ENCODE results near the gene RBFOX1.
A peak's percentile ranks its signal among the peaks of the same experiment; 100 is the strongest.

The RBFOX1 gene

DNA sequence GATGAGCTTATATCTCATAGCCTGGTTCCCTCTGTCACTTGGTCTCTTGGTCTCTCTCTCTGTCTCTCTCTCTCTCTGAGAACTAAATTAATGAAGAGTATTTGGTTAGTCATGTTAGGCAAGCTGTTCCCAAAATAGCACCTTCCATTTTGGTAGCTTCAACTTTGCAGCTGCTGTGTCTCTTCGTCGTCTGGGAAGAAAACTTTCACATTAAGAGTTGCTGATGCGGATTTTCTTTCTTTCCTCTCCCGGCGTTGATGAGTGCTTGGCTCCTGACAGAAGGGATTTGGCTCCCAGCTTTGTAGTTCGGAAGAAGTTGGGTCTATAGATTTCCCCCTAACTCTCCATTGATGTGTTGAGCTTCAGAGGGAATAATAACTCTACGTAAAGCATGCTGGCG is at the start of gene RBFOX1:
Gene RBFOX1, plus strand, starts transcription at position 235 of the 400 bp plus-strand sequence.
- no peak for DNase-seq

DNA sequence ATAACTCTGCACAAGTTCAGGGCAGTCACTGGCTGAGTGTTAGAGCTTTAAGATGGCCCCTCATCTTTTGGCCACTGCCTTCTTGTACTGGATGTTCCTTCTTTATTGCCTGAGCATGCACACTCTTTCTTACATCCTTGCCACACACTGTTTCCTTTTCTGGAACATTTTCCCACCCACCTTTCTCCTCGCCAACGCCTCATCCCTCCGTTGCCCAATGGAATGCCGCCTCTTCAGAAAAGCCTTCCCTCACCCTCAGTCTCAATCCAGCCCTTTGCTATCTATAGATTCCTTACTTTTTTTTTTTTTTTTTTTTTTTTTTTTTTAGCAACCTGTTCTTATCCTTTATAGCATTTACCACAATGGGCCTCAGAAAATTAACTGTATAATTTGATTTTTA is 47.9 kb upstream of the RBFOX1 start:
- no peak for DNase-seq

DNA sequence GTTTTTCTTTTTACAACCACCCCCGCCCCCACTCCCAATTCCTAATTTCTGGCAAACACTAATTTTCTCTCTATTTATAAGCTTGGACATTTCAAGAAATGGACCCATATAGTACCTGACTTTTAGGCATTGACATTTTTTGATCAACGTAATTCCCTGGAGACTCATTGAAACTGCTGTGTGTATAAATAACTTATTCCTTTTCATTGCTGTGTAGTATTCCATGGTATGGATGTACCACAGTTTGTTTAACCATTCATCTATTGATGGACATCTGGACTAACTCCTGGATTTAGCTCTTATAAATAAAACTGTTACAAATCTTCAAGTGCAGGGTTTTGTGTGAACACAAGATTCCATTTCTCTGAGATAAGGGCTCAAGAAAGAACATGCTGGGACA is 47.1 kb upstream of the RBFOX1 start:
- no peak for DNase-seq

DNA sequence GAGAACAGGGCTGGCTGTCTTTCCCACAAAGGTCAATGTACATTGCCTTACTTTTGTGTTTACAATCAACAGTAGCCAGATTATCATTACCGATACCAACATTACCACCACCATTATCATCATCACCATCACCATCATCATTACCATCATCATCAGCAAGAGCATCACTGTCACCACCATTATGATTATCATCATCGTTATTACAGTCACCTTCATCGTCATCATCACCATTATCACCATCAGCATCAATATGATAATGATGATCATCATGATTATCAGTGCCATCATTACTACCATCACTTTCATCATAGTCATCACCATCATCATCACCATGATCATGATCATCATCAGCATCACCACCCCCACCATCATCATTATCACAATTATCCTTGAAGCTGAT is 43.3 kb upstream of the RBFOX1 start:
- DNase-seq, result no peak

DNA sequence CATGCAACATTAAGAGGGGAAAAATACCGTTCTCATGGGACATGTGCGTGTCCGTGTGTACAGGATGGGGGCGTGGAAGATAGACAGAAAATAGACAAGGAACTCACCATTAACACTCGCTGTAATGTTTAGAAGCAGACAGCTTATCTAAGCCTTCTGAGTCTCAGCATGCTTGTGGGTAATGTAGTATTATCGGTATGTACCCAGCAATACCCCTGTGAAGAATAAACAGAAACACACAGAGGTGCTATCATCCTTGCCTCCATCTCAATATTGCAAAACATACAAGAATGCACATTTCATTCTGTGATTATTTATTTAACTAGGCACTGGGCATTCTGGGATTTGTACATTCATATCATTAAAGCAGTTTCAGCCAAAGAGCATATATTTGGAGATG is 42.0 kb upstream of the RBFOX1 start:
- DNase-seq, result no peak

DNA sequence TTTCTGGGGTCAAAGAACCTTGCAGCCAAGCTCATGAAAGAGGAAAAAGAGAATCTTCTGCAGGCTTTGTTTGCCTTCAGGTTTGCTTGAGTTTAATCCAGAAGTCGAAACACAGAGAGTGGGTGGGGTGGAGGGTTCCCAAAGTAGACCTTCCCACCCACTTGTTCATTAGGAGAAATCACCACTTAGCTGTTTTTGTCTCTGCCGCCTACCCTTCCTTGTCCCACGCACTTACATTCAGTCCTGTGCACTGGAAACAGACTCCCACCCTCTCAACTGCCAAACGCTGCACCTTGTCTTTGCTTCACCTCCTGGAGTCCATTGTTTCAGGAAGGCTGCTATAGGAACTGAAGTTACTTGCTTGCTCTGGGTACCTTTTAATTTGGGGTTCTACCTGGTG is 38.6 kb upstream of the RBFOX1 start:
- DNase-seq, result no peak

DNA sequence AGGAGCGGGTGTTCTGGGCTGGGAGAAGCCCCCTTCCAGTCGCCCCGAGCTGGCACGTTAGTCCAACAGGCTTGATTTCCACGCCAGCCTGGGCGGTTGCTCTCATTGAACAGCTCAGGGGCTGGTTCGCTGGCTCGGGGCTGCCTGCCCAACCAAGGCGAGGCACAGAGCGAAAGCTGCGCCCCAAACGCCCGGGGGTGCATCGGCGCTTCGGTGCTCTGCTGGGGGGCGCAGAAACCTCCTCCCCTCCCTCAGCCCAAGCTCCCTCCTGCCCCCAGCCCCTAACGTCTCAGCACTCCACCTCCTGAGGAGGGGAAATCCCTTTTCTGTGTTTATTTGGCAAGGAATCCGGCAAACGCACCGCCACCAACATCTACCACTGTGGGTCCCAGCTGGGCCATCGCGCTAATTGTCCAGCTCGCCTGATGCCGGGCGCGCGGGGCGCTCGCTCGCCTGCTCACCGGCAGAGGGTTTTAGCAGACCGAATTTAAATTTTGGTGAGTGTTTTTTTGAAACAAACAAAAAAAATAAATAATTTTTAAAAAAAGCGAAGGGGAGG is 29.5 kb upstream of the RBFOX1 start:
- peak; percentile 69 for DNase-seq

DNA sequence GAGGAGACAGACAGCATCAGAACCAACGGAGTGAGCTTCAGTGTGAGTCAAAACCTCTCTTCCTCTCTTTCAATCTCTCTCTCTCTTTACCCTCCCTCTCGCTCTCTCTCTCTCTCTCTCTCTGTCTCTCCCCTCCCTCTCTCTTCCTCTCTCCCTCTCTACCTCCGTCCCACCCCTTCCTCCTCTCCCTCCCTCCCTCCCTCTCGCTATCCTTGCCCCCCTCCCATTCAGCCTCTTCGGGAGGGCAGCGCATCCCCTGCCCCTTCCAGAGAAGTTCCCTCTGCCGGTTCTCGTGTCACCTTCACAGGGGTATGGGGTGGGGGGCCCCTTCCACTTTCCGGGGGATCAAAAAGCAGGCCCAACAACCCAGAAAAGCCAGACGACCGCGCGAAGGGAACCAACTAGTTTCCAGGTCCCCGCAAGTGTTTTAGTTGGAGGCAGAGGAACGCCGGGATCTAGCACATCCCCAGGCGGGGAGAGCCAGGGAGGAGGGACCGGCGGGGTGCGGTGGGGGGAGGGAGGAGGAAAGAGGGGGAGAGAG is 28.9 kb upstream of the RBFOX1 start:
- peak; percentile 69 for DNase-seq

DNA sequence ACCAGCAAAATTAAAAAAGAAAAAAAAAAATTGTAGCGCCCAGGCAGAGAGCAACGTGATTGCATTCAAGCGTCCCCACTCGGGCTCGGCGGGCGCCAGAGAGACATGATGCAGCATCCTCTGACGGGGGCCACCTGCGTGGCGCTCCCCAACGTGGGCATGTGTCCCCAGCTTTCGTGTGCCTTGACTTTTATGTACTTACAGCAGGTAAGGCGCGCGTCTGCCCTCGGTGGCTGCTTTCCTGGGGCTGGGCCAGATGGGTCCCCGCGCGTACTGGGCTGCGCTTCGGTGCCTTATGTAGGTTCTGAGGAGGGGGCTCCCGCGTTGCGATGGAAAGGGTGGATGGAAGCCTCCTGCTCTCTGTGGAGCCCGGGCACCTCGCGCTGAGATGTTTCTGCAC is 28.4 kb upstream of the RBFOX1 start:
- peak; percentile 27 for DNase-seq

DNA sequence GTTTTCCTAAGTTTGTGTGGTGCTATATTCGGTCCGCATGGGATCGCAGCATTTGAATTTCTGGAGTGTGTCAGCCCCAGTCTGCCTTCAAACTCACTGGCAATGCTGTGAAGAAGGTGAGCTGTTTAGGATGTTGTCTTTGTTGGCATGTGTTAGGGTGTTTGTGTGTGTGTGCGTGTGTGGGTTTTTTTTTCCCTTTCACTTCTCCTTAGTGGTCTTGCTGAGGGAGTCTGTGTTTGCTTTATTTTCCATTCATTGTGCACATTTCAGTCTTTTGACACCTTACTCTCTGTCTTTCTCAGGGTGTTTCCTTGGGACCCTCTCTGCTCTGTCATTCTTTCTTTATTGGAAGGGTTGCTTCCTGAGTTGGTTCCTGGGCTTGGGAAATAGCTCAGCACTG is 27.7 kb upstream of the RBFOX1 start:
- peak; percentile 1 for DNase-seq

DNA sequence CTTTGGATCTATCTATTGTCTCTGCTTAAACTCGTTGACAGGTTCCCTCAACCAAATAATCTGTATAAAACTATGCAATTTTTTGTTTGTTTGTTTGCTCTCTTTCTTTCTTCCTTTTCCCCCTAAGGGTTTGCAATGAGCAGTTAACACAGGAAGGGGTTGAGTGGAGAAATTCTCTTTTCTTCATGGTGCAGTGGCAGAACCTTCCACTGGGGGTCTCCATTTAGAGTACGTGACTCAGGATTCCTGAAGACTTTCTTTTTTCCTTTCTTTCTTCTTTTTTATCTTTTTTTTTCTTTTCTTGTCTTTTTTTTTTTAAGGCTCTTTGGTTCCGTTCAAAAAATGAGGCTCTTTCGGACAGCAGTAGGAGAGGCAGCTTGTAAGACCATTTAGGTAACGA is 19.5 kb upstream of the RBFOX1 start:
- DNase-seq, result peak; percentile 19

DNA sequence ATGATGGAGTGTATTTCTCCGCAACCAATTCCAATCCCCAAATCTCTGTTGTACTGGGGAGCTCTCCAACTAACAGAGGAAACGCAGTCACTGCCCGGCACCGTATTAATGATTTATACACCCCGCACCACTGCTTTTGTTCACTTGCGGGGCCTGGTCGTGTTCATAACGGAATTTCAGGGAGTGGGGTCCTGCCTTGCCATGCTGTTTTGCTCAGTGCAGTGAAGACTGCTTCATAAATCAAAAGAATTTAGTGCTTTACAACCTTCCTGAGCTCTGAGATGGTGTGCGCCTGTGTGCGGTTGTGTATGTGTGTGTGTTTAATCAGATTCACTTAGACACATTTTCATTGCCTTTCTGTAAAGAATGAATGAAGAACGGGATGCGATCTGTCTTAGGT is 18.5 kb upstream of the RBFOX1 start:
- no peak for DNase-seq

DNA sequence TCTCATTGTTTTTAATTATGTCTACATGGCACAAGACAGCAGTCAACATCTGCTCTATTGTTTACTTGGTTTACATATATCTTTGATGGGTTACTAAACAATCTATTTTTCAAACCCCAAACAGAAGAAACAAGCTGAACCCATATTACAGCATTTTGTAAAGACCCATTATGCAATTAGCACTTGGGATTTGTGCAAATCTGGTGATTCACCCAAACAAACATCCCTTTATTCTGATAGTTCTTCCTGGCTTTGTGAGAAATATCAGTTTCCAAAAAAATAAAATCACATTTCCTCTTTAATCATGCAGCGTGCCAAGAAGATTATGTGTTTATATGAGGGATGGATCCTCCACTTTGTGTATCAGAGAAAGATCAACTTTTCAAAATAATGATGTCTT is 16.8 kb upstream of the RBFOX1 start:
- peak; percentile 85 for DNase-seq

DNA sequence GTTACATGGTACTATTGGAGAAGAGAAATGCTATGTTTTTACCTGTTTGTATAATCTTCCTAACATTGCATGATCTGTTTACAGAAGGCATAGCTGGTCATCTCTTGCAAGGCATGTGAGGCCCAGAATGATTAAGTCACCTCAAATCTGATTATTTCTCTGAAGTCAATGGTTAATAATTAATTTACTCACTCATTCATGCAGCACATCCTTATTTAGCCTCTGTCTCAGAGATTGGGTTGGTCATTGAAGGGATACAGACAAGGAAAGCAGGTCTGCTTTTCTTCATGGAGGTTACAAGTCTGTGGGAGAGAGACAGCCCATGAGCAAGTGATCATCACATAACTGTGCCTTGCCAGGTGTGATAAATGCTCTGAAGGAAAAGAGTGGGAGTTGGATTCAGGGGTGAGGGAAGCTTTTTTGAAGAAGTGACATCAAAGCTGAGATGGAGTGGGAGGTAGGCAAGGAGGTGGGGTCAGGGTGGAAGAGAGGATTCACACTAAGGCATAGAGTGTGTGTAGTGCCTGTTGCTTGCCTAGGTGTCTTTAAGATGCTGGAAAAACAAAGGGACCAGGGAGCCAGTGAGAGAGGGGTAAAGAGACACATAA is 16.3 kb upstream of the RBFOX1 start:
- DNase-seq, result no peak

DNA sequence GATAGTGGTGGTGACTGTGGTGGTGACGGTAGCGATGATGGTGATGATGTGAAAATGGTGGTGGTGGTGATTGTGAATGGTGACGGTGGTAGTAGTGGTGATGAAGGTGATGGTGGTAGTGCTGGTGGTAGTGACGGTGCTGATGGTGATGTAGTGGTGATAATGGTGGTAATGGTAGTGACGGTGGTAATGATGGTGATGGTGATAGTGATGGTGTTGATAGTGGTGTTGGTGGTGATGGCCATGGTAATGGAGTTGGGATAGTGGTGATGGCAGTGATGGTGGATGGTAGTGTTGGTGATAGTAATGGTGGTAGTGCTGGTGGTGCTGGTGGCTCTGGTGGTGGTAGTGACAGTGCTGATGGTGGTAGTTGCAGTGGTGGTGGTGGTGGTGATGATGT is 14.7 kb upstream of the RBFOX1 start:
- DNase-seq, result no peak

DNA sequence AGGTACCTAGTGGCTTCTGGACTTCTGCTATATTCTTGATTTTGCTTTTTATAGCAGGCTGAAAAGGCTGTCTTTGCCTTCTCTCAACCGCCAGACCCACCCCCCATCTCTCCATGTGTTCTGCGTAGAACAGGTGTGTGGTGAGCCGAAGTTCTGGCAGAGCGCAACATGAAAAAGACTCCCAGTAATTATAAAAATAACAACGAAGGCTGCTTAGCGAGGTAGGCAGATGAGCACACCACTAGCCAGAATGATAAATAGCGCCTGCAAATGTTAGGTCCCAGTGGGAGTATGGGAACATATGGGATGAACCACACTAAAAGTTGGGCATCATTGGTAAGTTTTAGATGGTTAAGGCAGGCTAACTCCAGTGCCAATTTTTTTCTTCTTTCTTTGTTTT is 14.0 kb upstream of the RBFOX1 start:
- no peak for DNase-seq

DNA sequence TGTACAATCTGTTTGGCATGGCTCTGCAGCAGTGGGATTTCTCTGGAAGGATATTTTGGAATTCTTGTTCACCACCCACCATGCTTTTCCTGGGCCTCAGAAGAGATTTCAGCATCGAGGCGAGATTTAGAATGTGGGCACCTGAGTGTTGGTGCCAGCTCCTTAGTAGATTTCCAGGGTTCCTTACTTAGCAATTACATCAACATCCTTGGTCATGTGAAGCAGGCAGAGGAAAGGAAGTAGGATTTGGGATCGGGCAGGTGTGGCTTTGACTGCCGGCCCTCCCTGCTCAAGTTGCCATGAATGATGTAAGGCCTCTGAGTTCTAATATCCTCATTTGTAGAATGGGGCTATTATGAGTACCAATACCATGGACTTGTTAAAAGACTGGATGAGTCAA is 13.1 kb upstream of the RBFOX1 start:
- DNase-seq, result no peak

DNA sequence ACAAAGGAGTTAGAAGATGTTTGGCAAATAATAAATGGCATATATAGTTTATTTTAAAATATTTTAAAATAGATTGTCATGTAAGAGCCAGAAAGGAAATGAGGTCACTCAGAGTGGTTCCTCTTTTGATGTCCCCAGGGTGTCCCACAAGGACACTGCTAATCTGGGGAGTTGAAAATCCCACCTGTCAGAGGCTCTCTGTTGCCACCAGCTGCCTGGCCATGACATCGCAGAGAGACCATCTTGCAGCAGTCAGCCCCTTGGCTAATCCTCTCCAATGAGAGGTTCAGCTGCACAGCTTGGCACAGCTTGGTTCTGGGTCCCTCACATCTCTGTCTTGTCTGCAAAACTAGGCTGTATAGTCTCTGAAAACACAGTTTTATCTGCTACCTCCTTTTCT is 11.0 kb upstream of the RBFOX1 start:
- peak; percentile 44 for DNase-seq

DNA sequence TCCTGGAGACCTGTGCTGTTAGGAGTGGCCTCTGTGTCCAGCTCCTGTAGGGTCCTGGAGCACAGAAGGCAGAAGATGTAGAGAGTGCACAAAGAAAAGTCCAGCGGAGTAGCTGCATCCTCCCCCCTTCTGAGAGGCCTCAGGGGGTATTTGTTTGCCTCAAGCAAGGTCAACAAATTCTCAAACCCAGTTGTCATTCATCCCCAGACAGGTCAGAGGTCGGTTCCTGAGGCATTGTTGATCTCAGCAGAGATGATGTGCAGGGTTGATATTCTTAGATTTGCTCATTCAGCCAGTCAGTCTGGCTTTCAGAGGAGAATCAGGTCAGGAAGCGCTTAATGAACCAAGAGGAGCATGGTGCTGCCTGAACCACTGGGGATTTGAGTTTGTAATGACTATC is 8.3 kb upstream of the RBFOX1 start:
- no peak for DNase-seq

DNA sequence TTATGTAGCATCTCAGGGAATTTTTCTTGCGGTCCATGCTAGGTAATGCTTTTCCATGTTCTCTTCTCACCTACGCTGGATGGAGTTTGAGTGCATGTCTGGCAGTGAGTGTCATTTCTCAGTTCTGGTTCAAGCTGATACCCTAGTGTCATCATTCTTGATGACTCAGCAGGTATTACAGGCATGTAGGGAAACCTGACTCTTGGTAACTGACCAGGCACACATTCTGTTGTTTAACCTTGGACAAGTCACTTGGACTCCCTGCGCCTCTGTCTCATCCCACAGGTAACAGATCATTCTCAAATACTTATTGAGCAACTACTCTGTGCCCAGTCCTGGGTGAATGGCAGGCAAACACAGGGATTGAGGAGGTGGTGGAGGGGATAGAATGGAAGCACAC is 6.8 kb upstream of the RBFOX1 start:
- no peak for DNase-seq

DNA sequence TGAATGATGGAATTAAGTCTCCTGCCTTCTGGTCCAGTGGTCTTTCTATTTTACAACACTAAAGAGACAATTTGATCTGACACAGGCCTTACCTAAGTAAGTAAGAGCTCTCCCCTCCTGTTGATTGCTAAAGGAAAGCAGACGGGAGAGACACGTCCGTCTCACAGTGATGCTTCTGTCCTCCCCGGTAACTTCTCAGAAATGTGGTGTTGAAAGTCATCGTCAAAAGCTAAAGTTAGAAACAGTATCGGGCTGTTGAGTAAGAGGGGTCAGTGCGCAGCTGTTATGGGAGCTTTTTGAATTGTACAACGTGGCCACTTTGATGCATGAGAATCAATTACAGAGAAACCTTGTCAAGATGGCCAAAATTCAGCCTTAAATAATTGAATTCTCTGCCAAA is 1.9 kb upstream of the RBFOX1 start:
- no peak for DNase-seq

DNA sequence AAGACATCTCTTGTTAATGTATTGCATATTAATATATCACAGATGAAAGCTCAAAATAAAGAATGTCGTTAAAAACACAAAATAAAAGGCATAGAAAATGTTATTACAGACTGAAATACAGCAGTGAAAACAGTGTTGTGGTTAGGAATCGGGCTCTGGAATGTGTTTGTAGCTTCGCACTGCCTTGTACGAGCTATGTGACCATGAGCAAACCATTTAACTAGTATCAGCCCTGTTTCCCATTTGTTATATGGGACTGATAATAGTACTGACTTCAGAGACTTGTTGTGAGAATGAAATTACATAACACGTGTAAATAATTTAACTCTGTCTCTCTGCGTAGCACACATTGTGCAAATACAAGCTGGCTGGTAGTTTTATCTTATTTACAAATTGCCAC is 648 bp upstream of the RBFOX1 start:
- DNase-seq, result no peak

DNA sequence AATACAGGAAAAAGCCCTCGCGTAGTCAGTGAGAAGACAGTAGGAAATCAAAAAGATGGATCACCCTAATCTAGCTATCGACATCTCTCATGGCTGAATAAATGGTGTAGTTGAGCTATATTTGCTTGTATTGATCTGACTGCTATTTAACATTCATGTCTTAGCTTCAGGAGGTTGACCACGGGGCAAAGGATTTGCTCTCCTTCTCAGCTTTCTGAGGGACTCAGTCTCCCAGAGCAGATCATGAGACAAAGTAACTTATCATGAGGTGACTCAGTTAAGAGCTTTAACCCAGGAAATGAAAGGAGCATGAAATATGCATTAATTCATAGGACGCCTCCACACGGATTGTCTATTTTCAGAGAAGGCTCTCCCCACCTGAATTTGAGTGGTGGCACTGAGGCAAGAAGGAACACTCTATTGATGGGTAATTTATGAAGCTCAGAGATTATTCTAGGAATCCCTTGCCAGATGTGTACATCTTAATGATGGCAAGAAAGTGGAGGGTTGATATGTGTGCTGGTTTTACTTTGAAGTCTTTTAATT is 608 bp downstream of the RBFOX1 start:
- DNase-seq, result no peak

DNA sequence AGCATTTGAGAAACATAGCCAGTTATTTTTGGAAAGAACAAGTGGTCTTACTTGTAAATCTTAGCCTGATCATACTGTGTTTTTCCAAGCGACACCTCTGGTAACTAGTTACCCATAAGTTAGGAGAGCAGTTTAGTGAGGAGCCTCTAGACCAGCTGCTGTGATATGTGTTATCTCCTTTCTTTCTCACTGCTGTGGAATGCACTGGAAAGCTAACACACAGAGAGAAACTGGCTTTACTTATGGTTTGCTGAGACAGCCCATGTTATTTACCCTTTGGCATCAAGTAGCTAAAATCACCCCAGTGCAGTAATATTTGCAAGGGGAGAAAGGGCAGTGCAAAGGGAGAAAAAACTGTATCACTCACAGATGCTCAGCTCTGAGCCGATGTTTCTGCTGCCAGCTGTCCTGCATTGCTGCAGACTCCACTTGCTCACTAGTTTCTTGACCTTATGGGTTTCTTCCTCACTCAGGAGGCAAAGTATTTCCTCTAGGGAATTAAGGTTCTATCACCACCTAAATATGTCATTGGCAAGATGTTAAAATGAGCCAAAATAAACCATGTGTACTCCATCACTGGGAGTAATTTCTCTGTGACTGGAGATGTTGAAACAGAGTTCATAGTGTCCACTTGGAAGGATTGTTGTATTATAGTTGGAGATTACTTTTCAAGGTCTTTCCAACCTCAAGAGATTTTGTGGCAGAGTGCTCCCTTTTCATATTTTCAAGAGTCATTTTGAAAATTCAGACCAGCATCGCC is 2.3 kb downstream of the RBFOX1 start:
- DNase-seq, result no peak
